NCI-H2081 treated with DMSO at 0.1 percent for 48 hours (cell line): ENCODE results near the gene CAVIN3.
"Not testable (repeated sequence)": the region's sequence is repeated elsewhere in the genome, so short reads cannot be mapped to it uniquely, and the experiment has no call there.

Source experiments
- DNase-seq: peaks from one replicate; lab custom pipeline; 2025; lab: John Stamatoyannopoulos, UW

The CAVIN3 gene

GRCh38 chr11:6323291-6323905 lies 3.1 kb upstream of the CAVIN3 start:
- DNase-seq: no peak

DNA sequence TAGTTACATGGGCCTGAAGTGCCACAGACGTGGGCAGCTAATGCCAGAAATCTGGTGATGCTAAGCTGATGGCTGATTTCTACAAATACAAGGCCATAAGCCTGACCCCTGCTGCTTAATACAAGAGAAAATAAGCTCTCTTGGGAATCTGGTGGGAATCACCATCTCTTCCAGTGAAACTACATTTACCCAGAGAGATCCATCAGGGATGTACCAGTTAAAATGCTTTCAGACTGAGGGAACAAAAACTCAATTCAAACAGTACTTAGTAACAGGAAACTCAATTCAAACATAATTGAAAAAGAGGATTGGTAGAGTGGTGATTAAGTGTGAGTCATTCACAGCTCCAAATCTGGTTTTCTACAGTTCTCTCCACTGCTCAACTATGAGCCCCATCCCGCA lies 1.7 kb upstream of the CAVIN3 start:
- DNase-seq: peak; percentile 59

GRCh38 chr11:6321356-6321755 lies 1.1 kb upstream of the CAVIN3 start:
- DNase-seq: no peak

GRCh38 chr11:6319704-6320410 lies 444 bp downstream of the CAVIN3 start:
- DNase-seq: no peak

DNA sequence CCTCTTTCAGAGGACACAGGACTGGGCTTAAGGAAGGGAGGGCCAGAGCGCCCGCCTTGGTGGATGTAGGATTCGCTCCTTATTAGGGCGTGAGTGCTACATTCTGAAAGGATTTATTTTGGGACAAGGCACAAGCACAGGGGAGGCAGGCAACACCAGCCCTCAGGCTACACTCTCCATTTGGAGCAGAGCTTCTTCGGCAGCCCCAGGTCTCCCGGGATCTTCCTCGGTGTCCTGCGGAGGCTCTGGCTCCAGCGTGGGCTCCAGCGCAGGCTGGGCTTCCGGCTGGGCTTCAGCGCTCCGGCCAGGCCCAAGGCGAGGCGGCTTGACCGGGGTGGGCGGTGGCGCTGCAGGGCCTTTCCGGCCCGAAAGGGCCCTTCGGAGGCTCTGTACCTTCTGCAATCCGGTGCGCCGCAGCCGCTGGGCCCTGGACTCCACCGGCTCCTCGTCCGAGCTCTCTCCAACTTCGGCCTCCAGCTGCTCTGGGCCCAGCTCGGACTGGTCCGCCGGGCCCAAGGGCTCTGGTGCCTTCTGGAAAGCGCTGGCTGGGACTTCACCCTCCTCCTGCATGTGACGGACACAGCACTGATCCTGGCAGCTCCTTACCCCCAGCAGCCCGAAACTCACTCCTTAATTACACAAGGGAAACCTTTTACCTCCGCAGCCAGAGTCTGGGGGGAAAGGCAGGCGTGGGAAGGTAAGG lies 1.1 kb downstream of the CAVIN3 start:
- no peak for DNase-seq

GRCh38 chr11:6318204-6318603 lies 2.1 kb downstream of the CAVIN3 start:
- DNase-seq: no peak

DNA sequence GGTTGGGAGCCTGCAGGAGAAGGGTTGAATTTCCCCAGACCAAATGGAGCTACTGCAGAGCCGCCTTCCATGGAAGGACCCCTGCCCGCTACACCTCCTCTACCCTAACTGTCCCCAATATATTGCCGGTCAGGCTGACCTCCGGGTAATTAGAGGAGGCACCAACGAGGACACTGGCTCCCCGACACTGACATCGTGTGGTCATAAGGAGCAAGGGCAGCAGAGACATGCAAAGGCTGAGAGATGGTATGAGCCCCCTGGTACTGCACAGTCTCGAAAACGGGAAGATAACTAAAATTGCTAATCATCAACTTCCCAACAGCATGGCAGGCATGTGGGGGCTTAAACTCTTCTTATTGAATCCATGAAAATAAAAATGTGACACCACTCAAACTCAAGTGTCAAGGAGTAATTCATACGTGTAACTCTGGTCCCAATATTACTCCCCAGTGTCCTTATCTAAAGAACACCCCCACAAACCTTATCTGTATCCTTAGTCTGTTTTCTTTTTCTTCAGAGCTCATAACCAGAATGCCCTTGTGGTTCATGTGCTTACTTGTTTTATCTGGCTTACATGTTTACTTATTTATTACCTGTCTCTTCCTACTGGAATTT lies 4.4 kb downstream of the CAVIN3 start:
- DNase-seq: peak; percentile 7

DNA sequence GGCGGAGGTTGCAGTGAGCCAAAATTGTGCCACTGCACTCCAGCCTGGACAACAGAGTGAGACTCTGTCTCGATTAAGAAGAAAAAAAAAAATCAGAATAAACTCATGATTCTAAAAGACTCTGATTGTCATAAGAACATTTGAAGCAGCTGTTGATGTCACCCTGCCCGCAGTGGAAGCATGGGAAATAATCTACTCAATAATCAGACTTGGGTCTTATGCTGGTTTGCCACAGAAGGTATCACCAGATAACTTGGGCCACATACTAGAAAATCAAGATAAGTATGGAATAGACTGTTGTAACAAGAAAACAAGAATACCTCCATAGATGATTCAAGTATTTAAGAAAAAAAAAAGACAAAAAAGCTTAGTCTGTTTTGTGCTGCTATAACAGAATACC lies 8.2 kb downstream of the CAVIN3 start:
- no peak for DNase-seq

GRCh38 chr11:6307876-6308275 lies 12.4 kb downstream of the CAVIN3 start:
- DNase-seq: no peak

GRCh38 chr11:6305297-6305696 lies 15.0 kb downstream of the CAVIN3 start:
- DNase-seq: no peak

- DNase-seq: no peak
Measured at GRCh38 chr11:6303661-6304060, 16.6 kb downstream of the CAVIN3 start.

- no peak for DNase-seq
Measured at GRCh38 chr11:6301096-6301495, 19.2 kb downstream of the CAVIN3 start.

DNA sequence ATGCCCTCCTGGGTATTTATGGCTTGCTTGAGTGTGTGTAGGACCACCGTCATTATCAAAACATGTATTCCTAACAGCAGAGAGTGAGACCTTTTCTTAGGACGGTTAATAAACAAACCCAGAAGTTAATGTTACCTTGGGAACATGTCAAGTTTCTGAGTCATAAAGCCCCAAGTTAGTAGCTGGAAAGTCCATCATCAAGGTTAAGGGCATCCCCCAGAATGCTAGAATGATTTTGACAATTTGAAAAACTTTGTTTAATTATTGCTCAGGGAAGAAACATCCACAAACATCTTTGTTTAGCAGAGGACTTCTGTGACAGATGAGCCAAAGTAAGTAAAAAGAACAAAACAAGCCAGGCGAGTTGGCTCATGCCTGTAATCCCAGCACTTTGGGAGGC lies 20.0 kb downstream of the CAVIN3 start:
- DNase-seq: no peak

GRCh38 chr11:6298605-6299004 lies 21.7 kb downstream of the CAVIN3 start:
- no peak for DNase-seq

DNA sequence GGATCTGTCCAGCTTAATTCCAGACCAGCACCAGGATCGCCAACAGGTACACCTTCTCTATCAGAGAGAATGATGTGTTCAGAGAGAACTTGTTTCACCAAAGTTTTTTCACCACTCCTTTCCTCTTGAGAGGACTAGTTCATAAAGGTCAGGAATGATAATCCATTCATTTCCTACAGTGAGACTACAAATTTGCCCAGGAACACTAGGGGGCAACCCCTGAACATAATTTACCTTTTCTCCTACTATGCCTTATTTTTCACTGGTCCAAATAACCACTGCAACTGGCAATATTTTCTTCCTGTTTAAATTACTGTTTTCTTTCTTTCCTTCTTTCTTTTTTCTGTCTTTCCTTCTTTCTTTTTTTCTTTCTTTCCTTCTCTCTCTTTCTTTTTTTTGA lies 22.5 kb downstream of the CAVIN3 start:
- DNase-seq: no peak

- no peak for DNase-seq
Measured at GRCh38 chr11:6285019-6285418, 35.3 kb downstream of the CAVIN3 start.

- DNase-seq: no peak
Measured at GRCh38 chr11:6284250-6284649, 36.1 kb downstream of the CAVIN3 start.

DNA sequence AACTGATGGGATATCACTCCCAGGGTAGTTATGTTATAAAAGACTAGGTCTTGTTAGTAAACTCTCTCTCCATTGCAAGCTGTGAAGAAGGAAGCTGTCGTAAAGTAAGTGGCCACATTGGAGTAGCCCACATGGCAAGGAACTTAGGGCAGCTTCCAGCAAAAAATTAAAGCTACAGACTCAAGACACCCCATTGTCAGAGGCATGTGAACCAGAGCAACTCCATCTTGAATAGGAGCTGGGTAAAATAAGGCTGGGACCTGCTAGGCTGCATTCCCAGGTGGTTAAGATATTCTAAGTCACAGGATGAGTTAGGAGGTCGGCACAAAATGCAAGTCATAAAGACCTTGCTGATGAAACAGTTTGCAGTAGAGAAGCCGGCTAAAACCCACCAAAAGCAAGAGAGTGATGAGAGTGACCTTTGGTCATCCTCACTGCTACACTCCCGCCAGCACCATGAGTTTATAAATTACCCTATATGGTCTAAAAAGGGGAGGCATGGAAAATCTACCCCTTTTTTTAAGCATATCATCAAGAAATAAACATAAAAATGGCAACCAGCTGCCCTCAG lies 36.8 kb downstream of the CAVIN3 start:
- DNase-seq: no peak

- not testable (repeated sequence) for DNase-seq
Measured at GRCh38 chr11:6280809-6281208, 39.5 kb downstream of the CAVIN3 start.

DNA sequence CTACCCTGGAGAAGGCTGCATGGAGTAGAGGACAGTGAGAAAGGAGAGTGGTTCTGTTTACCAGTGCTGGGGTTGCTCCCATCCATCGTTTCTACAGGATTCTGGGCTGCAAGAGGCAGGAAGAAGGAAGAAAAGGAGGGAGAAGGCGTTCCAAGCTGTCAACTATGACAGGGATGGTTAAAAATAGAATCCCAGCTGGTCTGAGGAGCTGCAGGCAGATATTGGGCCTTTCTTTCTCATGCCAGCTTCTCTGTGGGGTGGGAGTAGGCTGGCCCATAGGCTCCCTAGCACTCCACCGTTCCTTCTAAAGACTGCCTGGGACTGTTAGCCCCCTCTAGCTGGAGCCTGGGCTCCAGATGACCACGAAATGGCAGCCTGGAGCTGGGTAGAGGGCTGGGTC lies 47.1 kb downstream of the CAVIN3 start:
- DNase-seq: no peak

DNA sequence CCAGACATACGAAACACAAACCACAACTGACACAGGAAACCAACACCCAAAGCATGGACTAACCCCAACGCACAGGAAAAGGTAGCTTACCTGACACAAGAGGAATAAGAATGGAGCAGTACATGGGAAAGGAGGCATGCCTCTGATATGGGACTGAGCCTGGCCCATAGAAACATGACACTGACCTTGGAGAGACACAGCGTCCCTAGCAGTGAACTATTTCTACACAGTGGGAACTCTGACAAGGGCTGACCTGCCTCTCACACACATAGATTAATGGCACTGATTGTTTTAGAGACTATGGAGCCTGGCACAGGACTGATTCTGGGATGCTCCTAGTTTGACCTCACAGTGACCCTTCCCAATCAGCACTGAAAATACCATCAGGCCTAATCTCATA lies 48.7 kb downstream of the CAVIN3 start:
- DNase-seq: no peak

DNA sequence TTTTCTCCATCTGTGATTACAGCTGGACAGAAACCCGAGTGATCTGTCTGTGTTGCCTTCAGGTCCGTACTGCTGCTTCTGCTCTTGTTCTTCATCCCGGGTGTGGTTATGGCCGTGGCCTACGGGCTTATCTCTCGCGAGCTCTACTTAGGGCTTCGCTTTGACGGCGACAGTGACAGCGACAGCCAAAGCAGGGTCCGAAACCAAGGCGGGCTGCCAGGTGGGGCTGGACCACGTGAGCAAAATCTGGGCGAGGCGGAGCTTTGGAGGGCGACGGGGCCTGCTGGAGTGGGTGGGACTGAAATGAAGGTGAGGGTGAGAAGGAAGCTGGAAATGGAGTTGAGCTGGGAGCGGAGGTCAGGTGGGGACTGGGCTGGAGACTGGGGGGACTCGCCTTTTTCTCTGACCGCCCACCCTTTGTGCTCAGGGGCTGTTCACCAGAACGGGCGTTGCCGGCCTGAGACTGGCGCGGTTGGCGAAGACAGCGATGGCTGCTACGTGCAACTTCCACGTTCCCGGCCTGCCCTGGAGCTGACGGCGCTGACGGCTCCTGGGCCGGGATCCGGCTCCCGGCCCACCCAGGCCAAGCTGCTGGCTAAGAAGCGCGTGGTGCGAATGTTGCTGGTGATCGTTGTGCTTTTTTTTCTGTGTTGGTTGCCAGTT lies 49.6 kb downstream of the CAVIN3 start:
- no peak for DNase-seq
